Activated T-cell treated with anti-CD3 and anti-CD28 coated beads, Interleukin-2, amount 50 U/mL, for 1 hour (primary cell): ENCODE results near the gene CDC16.

ENCODE experiments used
- DNase-seq: peaks from one replicate; pipeline ENCODE4 v3.0.0-alpha.2; 2020

Gene CDC16

GRCh38 chr13:114264886-114265611, 30.4 kb downstream of the CDC16 start:
- DNase-seq, result no peak

GRCh38 chr13:114266241-114266640, 31.5 kb downstream of the CDC16 start:
- DNase-seq, result no peak

- DNase-seq, result no peak
Observed at GRCh38 chr13:114268344-114269280, 33.9 kb downstream of the CDC16 start.

GRCh38 chr13:114269281-114269770, 34.6 kb downstream of the CDC16 start:
- no peak for DNase-seq

- no peak for DNase-seq
Observed at GRCh38 chr13:114272977-114273376, 38.3 kb downstream of the CDC16 start.

GRCh38 chr13:114275304-114275703, 40.6 kb downstream of the CDC16 start:
- no peak for DNase-seq

GRCh38 chr13:114279146-114279545, 44.4 kb downstream of the CDC16 start:
- no peak for DNase-seq

- no peak for DNase-seq
Observed at GRCh38 chr13:114279758-114280355, 45.2 kb downstream of the CDC16 start.

GRCh38 chr13:114281351-114282040, 46.8 kb downstream of the CDC16 start, which contains the start of gene UPF3A:
Gene UPF3A, plus strand, starts transcription at chr13:114281601. Its CDS starts 39 bp downstream, at chr13:114281640.
- DNase-seq, result peak; percentile 91

- DNase-seq, result peak; percentile 47
Observed at GRCh38 chr13:114282041-114282670, 47.5 kb downstream of the CDC16 start.

GRCh38 chr13:114283576-114283975, 48.9 kb downstream of the CDC16 start:
- DNase-seq, result no peak

- no peak for DNase-seq
Observed at GRCh38 chr13:114284680-114285079, 50.0 kb downstream of the CDC16 start.

GRCh38 chr13:114285166-114285808, 50.6 kb downstream of the CDC16 start:
- no peak for DNase-seq

GRCh38 chr13:114286808-114287207, 52.1 kb downstream of the CDC16 start:
- DNase-seq, result no peak

GRCh38 chr13:114288157-114288591, 53.5 kb downstream of the CDC16 start:
- no peak for DNase-seq

GRCh38 chr13:114296448-114296847, 61.8 kb downstream of the CDC16 start:
- DNase-seq, result no peak

GRCh38 chr13:114296902-114297301, 62.2 kb downstream of the CDC16 start:
- no peak for DNase-seq

- DNase-seq, result no peak
Observed at GRCh38 chr13:114298866-114299265, 64.2 kb downstream of the CDC16 start.

GRCh38 chr13:114299604-114300305, 65.1 kb downstream of the CDC16 start:
- DNase-seq, result no peak

- DNase-seq, result no peak
Observed at GRCh38 chr13:114303700-114304327, 69.1 kb downstream of the CDC16 start.
